HG03139 (cell line): ENCODE measurements around the gene GABBR1.

Source experiments
- ATAC-seq: cut with Tn5 transposase; IDR thresholded peaks from one replicate; pipeline ENCODE4 v1.9.1; 2021; ENCODE audit not compliant: unreplicated experiment

GABBR1 gene

DNA sequence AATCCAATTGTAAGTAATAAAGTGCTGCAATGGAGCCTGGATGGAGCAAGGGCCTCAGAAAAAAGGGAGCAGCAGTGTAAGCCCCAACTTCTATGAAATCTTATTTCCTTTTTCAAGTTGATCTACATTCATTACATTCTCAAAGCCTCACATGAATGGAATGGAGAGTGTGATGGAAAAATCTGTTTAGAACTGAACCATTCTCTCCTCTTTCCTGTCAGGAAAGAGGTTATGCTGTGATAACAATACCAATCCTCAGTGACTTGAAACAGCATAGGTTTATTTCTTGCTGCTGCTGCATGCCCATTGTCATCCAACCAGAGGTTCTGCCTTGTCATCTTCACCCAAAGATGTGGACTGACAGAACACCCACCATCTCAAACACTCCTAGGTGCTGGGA, 56.9 kb downstream of the GABBR1 start:
- ATAC-seq: no peak

GRCh38 chr6:29567991-29568390, 65.0 kb downstream of the GABBR1 start:
- ATAC-seq: no peak

DNA sequence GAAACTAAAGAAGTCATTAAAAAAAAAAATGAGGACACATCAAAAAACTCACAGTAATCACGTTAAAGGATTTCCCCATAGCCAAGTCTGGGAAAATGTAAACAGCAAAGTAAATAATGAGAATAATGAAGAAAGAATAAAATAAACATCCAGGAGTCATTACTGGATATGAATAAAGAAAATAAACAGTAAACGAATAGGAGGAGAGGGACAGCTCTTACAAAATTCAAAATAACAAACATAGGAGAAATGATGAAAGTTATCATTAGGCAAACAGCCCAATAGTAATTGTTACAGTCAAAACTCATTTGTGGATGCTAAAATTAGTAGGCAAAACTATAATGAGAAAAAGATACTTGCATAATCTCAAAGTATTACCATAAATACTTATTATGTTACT, 65.4 kb downstream of the GABBR1 start:
- ATAC-seq: no peak

DNA sequence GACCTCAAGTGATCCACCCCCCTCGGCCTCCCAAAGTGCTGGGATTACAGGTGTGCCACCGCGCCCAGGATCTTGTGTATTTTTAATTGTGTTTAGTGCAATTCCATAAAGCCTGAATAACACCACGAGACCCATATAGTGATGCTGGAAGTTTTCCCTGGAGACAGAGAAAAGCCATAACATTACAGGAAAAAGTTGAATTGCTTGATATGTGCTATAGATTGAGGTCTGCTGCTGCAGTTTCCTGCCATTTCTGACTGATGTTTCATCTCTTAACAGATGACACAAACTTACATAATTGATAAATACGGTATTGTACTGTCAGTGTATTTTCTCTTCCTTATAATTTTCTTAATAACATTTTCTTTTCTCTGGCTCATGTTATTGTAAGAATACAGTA, 66.1 kb downstream of the GABBR1 start:
- ATAC-seq: no peak

DNA sequence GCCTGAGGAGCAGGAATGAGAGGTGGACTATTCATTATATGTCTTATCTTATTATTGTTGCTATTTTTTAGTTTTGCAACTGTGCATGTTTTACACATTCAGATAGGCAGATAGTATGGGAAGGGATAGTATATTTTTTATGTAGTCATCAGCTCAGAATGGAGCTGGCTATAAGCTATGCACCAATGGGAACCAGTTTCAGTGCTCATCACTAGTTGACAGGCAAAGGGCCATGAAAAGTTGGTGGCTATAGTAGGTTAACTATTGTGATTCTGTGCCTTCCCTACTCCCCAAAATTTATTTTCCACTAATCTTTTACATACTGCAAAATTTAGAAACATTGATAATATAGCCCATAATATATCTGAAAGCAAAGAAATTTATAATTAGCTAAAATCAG, 68.1 kb downstream of the GABBR1 start:
- ATAC-seq: no peak

GRCh38 chr6:29563435-29563965, 69.5 kb downstream of the GABBR1 start:
- no peak for ATAC-seq

DNA sequence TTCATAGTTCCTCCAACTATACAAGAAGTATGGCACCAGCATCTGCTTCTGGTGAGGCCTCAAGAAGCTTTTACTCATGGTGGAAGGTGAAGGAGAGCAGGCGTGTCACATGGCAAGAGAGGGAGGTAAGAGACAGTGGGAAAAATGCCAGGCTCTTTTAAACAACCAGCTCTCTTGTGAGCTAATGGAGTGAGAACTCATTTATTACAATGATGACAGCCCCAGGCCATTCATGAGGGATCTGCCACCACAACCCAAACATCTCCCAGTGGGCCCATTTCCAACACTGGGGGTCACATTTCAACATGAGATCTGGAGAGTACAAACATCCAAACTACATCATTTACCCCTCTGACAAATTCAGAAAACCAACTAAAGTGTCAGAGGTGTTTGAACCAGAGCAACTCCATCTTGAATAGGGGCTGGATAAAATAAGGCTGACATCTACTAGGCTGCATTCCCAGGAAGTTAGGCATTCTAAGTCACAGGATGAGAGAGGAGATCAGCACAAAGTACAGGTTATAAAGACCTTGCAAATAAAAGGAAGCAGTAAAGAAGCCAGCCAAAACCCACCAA, 71.3 kb downstream of the GABBR1 start:
- ATAC-seq: no peak

GRCh38 chr6:29561091-29561490, 71.9 kb downstream of the GABBR1 start:
- ATAC-seq: no peak

- ATAC-seq: no peak
Measured at GRCh38 chr6:29559524-29560287, 73.3 kb downstream of the GABBR1 start, which contains the start of gene UBD. TSS of gene UBD (minus strand) at chr6:29559732. CDS start at chr6:29559701, 31 bp downstream.

DNA sequence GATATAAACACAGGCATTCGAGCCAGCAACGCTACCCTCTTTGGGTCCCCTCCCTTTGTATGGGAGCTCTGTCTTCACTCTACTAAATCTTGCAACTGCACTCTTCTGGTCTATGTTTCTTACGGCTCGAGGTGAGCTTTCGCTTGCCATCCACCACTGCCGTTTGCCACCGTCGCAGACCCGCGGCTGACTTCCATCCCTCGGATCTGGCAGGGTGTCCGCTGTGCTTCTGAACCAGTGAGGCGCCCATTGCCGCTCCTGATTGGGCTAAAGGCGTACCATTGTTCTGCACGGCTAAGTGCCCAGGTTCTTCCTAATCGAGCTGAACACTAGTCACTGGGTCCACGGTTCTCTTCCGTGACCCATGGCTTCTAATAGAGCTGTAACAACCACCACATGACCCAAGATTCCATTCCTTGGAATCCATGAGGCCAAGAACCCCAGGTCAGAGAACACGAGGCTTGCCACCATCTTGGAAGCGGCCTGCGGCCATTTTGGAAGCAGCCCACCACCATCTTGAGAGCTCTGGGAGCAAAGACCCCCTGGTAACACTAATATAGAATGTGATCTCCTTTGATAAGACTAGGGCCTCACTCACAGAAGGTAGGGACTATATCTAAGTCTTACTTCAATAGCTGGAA, 74.4 kb downstream of the GABBR1 start:
- no peak for ATAC-seq

DNA sequence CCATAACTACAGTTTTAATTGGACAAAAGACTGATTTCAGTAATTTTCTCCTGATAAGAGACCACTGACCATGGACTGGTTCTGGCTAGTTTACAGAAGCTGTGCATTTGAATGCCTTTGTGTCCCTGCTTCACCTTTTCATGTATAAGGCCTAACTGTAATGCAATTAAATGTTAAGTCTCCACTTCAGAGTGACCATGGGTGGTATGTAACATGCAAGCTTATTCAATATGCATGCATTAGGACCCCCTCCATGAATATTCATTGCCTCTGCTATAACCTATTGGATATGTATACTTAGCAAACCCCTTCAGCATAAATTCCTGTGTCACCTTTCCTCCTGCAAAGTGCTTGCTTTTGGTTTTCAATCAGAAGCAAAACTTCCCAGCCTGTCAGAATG, 75.7 kb downstream of the GABBR1 start:
- no peak for ATAC-seq

- ATAC-seq: no peak
Measured at GRCh38 chr6:29554764-29555163, 78.2 kb downstream of the GABBR1 start.

GRCh38 chr6:29553268-29554057, 79.5 kb downstream of the GABBR1 start:
- ATAC-seq: no peak

DNA sequence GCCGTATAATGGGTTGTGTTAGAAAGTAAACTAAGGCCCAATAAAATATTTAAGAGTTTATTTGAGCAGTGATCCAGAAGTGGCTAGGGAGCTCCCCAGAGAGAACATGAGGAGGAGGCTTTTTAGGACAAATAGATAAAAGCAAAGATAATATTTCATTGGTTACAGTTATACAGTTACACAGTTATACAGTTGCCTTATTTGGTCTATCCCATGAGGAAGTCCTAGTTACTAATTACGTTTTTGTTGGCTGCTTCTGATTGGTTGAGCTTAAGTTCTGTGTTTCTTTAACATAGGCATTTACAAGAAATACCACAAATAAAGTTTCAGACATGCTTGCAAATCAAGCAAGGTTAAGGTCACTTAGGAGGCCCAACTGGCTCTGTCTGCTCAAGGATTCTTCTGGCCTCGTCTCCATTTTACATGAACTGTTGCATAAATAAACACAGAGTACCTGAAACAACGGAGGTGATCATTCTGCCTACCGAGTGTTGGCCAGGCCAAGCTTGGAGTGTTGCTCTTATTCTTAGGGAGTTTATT, 80.4 kb downstream of the GABBR1 start:
- ATAC-seq: peak; percentile 69

DNA sequence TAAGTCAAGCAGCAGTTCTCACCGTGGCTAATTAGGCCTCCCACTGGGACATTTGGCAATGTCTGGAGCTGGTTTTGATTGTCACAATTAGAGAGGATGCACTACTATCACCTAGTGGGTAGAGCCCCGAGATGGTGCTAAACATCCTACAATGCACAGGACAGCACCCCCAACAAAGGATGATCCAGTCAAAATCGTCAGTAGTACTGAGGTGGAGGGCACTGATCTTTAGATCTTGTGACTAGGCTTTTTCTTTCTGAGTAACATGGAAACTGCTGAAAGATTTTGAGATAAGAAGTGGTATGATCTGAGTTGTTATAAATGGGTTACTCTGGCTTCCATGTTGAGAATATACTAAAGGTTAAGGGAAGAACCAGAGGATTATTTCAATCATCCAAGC, 85.4 kb downstream of the GABBR1 start:
- no peak for ATAC-seq

DNA sequence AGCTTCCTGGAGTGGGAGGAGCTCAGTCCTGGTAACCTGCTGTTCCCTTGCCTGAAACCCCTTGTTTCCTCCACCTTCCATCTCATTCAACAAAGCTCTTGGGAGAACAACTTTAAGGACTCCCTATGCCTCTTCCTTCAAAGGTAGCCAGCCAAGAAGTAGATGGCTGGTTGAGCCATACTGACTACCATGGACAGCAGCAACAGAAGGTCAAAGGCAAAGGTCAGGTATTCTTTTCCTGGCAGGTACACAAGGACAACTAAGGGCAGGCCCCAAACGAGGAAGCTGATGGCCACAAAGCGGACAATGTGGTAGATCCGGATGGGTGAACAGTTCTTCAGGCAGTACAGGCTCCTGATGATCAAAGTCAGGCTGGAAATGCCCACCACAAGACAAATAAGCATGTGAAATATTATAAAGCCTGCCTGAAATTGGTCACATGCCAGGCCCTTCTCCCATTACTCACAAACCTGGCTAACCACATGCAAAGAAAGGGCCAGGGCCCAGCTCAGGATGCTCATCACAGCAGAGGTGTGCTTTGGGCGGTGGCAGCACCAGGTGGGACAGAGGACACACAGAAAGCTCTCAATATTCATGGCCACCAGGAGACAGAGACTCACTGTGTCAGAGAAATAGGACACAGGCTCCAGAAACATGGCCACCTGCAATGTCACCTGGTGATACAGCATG, 95.1 kb downstream of the GABBR1 start:
- no peak for ATAC-seq

DNA sequence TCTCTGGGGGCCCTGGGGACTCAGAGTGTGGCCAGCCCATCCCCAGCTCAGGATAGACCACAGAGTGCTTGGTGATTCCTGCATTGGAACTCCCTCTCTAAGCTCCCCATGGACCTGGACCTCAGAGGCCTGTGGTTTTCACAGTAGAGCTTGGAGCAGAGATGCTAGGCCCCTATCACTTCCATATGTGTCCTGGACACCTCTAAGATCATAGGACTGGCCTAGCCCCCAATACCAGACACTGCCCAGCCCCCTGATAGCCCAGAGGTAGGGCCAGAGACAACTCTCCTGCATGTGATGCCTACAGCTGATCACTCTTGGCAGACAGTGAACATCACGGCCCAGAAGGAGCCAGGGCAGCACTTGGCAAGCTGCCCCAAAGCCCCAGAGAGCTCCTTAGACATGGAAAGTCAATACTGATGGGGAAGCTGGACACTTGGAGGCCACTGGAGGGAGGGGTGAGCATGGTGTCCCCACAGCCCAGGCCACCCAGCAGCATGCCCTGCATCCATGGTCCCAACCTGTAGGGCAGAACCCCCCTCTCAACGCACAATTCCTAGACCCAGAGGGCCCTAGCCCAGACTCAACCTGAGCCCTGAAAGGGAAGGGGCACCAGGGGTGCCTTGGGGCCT, 100.5 kb downstream of the GABBR1 start:
- no peak for ATAC-seq

GRCh38 chr6:29531668-29532067, 101.3 kb downstream of the GABBR1 start:
- ATAC-seq: no peak

- no peak for ATAC-seq
Measured at GRCh38 chr6:29530671-29531310, 102.2 kb downstream of the GABBR1 start.
